ENCODE data around the gene SUGP2. TPM values are rescaled to one million over a fixed set of nuclear protein-coding genes. Genes with fewer than 3 reads are reported as not detected.

Gene SUGP2
- total and polyA plus RNA-seq, 9 of the 15 experiments (the other 6 are each of a cell fraction or from before 2014, with no cell fraction given), result 13.1 to 101 (median 63.1) TPM

- TF ChIP-seq E2F1 (CRISPR knock-in tag; IDR thresholded peaks at IDR 0.05), result peak; percentile 44; the same call in 1 of the 2 replicates
- peak; percentile 32 for TF ChIP-seq HMGN3 (IDR thresholded peaks at IDR 0.05; ENCODE audit: borderline replicate concordance, extremely low read depth, insufficient read length, low read depth, low read length)
- no peak; the same call in 1 of the 2 replicates for TF ChIP-seq RAD51 (IDR thresholded peaks at IDR 0.05; ENCODE audit: borderline replicate concordance, low read depth)
- no peak for TF ChIP-seq POU5F1 (IDR thresholded peaks at IDR 0.05; ENCODE audit: borderline replicate concordance, low read depth, low read length, partially characterized antibody)
- TF ChIP-seq HEY1 (CRISPR knock-in tag; IDR thresholded peaks at IDR 0.05; ENCODE audit: borderline replicate concordance), result no peak
- TF ChIP-seq RFX1 (IDR thresholded peaks at IDR 0.05), result no peak
- peak; percentile 10; the same call in 1 of the 2 replicates for TF ChIP-seq SMC3 (conservative IDR thresholded peaks at IDR 0.05; ENCODE audit: insufficient read depth, low read depth, low read length)
- no peak for TF ChIP-seq ATF3 (IDR thresholded peaks at IDR 0.05)
- peak; percentile 54 for TF ChIP-seq ATF3 (CRISPR knock-in tag; conservative IDR thresholded peaks at IDR 0.05)
- no peak for TF ChIP-seq GTF3C2 (IDR thresholded peaks at IDR 0.05; ENCODE audit: borderline replicate concordance, extremely low read depth, insufficient read length)
- TF ChIP-seq CHCHD3 (CRISPR knock-in tag; IDR thresholded peaks at IDR 0.05), result no peak
- peak; percentile 98 for TF ChIP-seq LEF1 (IDR thresholded peaks at IDR 0.05)
- no peak for TF ChIP-seq ZNF124 (CRISPR knock-in tag; IDR thresholded peaks at IDR 0.05)
- TF ChIP-seq ZFP30 (CRISPR knock-in tag; IDR thresholded peaks at IDR 0.05; ENCODE audit: borderline replicate concordance), result no peak
- peak; percentile 32 for TF ChIP-seq ARID4B (CRISPR knock-in tag; IDR thresholded peaks at IDR 0.05)
- TF ChIP-seq HES1 (IDR thresholded peaks at IDR 0.05; ENCODE audit: low read depth), result peak; percentile 75
These were observed 26.7 kb upstream of the SUGP2 start (continued) for GRCh38 chr19:19059837-19060611.

Data from K562 (cell line).